Right lobe of liver (tissue), 6 donors: ENCODE data around the gene KCNG1. TPM values are rescaled to one million over a fixed set of nuclear protein-coding genes. Genes with fewer than 3 reads are reported as not detected.

ENCODE experiments used
- ATAC-seq, 4 donors: fragments of 200-7000 bp; cut with Tn5 transposase; one replicate each; pipeline ENCODE4 v1.9.1; 2020; ENCODE audit warnings: mild to moderate bottlenecking in 4 of 4, moderate library complexity in 4 of 4
- DNase-seq, 3 donors: peaks; one replicate each; pipeline ENCODE4 v3.0.0-alpha.2; 2020
- H3K27ac ChIP-seq, 3 donors: fragments of 200-600 bp; one replicate each; pipeline ENCODE4 v1.8.0; 2022
- H3K27me3 ChIP-seq, 2 donors: fragments of 200-600 bp; one replicate each; pipeline ENCODE4 v1.8.0; 2022
- H3K36me3 ChIP-seq, 4 donors: fragments of 200-600 bp; sonication (generic) in 1 of 4; one replicate each; pipeline versions ENCODE4 v1.5.1 to v1.8.0; 2017 to 2022; ENCODE audit warnings: control low read depth in 1 of 4
- H3K4me1 ChIP-seq, 4 donors: fragments of 200-600 bp; sonication (generic) in 1 of 4; one replicate each; pipeline versions ENCODE4 v1.5.1 to v1.8.0; 2017 to 2022; ENCODE audit warnings: control low read depth in 1 of 4
- H3K4me3 ChIP-seq, 3 donors: fragments of 200-600 bp; one replicate each; pipeline ENCODE4 v1.8.0; 2022
- H3K9me3 ChIP-seq, 4 donors: fragments of 200-600 bp; sonication (generic) in 1 of 4; one replicate each; pipeline versions ENCODE4 v1.5.1 to v1.8.0; 2017 to 2022; ENCODE audit warnings: control low read depth in 1 of 4
- CTCF ChIP-seq, 4 donors: fragments of 200-600 bp in 3 of 4; fragments of 450-650 bp in 1 of 4; IDR thresholded peaks; one replicate each; pipeline versions ENCODE4 v1.5.1 to v1.8.0; 2016 to 2022; ENCODE audit warnings: antibody characterized with exemption in 4 of 4, mild to moderate bottlenecking in 2 of 4
- POLR2A ChIP-seq: fragments of 450-650 bp; IDR thresholded peaks from one replicate; pipeline ENCODE4 v1.6.1; 2017; ENCODE audit warnings: antibody characterized with exemption, mild to moderate bottlenecking
- WGBS: methylation state at CpG from one replicate; pipeline ENCODE4 v1.1.6; 2018; ENCODE audit warnings: low coverage, low lambda C conversion rate; ENCODE audit not compliant: insufficient coverage; ENCODE audit errors: missing lambda C conversion rate; 5-methylcytosine and 5-hydroxymethylcytosine counted together
- intact Hi-C, 2 donors: fragments of 100-400 bp; cut with DNase I; formaldehyde crosslinking; loops; one replicate each; pipeline versions ENCODE4 v1.11.2 to v1.14.1; 2022
- total RNA-seq, 6 experiments: library from RNA; depleted of rRNA in 2 of 6; stranded (reverse); fragments of >200 nt in 2 of 6; fragmentation: NEBNext Ultra II Directional in 3 of 6; extraction: Animal tissue kit (Norgen Biotek cat#: 25700) in 3 of 6; gene quantifications; one replicate each; pipeline versions ENCODE4 v1.1.0 to v1.2.4, GENCODE V29; 2016 to 2023
- donor health status: DM: no; HTN: yes; CAD: no.
- donor health status: DM: no; HTN: no; CAD: no.
- donor health status: DM: no; HTN: no; CAD: no.
- donor health status: DM: no; HTN: yes; CAD: no.
- donor health status: DM: no; HTN: yes; CAD: no.

KCNG1 gene
- total RNA-seq, 6 experiments from 2014 or later: 0.18 to 0.51 (median 0.22) TPM; not detected in 1

- no peak for TF ChIP-seq POLR2A
- TF ChIP-seq CTCF (IDR thresholded peaks at IDR 0.05): no peak
- intact Hi-C loops: no loop called here
- no peaks in the 10 kb centered on the region for H3K27me3 ChIP-seq
- 54% methylated on average over 5 of the region's 5 CpGs for WGBS
- no peaks in the 10 kb centered on the region for H3K36me3 ChIP-seq
- ATAC-seq (no peak), DNase-seq (no peak)
- H3K9me3 ChIP-seq: no peaks in the 10 kb centered on the region
- no peak overlapping the region for H3K4me3 ChIP-seq
- H3K27ac ChIP-seq: no peak overlapping the region
- no peaks in the 10 kb centered on the region for H3K4me1 ChIP-seq
Observed at GRCh38 chr20:51064137-51064536, 41.2 kb upstream of the KCNG1 start.

DNA sequence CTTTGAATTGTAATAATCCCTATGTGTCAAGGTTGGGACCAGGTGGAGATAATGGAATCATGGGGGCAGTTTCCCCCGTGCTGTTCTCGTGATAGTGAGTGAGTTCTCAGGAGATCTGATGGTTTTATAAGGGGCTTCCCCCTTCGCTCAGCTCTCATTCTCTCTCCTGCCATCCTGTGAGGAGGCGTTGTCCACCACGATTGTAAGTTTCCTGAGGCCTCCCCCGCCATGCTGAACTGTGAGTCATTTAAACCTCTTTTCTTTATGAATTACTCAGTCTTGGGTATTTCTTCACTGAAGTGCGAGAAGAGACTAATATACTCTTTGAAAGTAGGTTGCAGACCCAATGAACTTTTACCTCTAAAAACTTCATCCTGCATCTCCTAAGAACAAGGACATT is 39.2 kb upstream of the KCNG1 start:
- no peak for DNase-seq
- TF ChIP-seq POLR2A (no peak), CTCF (IDR thresholded peaks at IDR 0.05) (no peak)
- H3K27ac ChIP-seq: no peak overlapping the region
- no peaks in the 10 kb centered on the region for H3K4me1 ChIP-seq
- intact Hi-C loops: no loop called here
- no peaks in the 10 kb centered on the region for H3K27me3 ChIP-seq
- no peaks in the 10 kb centered on the region for H3K9me3 ChIP-seq
- H3K4me3 ChIP-seq: no peak overlapping the region
- ATAC-seq: no peak
- WGBS: 53% methylated on average over 7 of the region's 7 CpGs
- no peaks in the 10 kb centered on the region for H3K36me3 ChIP-seq

DNA sequence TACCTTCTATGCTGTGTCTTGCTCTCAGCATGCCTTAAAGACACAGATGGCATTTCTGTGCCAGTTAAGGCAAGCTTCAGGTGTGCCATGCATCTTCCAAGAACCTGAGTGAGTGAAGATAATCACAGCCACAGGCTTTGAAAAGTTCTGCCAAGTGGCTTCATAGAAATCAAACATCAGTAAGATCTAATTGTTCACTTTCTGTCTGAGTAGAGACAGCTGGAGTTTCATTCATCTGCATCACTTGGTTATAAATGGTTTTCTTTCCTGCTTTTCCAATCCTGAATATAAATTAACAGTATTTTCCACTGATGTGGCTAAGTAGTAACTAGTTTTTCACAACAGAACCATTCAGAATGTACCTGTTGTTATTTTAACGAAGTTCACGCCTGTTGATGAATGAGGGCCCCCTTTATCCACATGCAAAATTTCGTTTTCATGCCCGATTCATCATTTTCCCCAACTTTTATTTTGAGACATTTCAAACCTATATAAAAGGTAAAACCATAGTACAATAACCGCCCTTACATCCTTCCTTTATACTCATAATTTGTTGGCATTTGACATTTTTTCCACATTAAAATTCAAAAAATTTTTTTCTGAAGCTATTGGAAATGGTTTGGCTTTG is 38.6 kb upstream of the KCNG1 start:
- no peaks in the 10 kb centered on the region for H3K27me3 ChIP-seq
- TF ChIP-seq POLR2A (no peak), CTCF (IDR thresholded peaks at IDR 0.05) (no peak)
- ATAC-seq: no peak

DNA sequence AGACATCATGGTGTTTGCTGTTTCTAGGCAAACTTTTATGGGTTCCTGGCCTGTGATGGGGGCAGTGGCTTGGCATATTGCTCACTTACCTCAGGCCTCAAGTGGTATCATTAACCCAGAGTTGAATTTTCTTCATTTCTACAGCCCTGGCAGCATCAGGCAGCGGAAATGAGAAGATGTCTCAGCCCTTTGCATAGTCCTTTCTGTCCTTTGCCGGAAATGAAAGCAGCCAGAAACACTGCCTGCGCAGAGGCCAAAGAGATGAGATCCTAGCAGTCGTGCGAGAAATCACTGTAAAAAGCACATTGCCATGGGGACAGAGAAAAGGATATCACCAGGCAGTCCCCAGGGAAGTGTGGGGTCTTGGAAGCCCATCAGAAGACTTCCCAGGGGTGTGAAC is 37.4 kb upstream of the KCNG1 start:
- Histone ChIP-seq H3K27me3 (no peaks in the 10 kb centered on the region), H3K4me1 (no peaks in the 10 kb centered on the region), H3K36me3 (no peaks in the 10 kb centered on the region), H3K4me3 (no peak overlapping the region), H3K9me3 (no peaks in the 10 kb centered on the region), H3K27ac (no peak overlapping the region)
- intact Hi-C loops: no loop called here
- TF ChIP-seq CTCF (IDR thresholded peaks at IDR 0.05) (no peak), POLR2A (no peak)
- DNase-seq: no peak
- WGBS: 79% methylated on average over 5 of the region's 5 CpGs
- ATAC-seq: no peak

More for the DNA sequence above, 38.6 kb upstream of the KCNG1 start:
- no peak overlapping the region for H3K27ac ChIP-seq
- no peaks in the 10 kb centered on the region for H3K36me3 ChIP-seq
- WGBS: 60% methylated on average over 5 of the region's 5 CpGs
- no peak for DNase-seq
- H3K4me3 ChIP-seq: no peak overlapping the region
- no peaks in the 10 kb centered on the region for H3K4me1 ChIP-seq
- intact Hi-C loops: no loop called here
- no peaks in the 10 kb centered on the region for H3K9me3 ChIP-seq

GRCh38 chr20:51059862-51060261 is 37.0 kb upstream of the KCNG1 start:
- TF ChIP-seq CTCF (IDR thresholded peaks at IDR 0.05) (no peak), POLR2A (no peak)
- Histone ChIP-seq H3K36me3 (no peaks in the 10 kb centered on the region), H3K27ac (no peak overlapping the region), H3K9me3 (no peaks in the 10 kb centered on the region), H3K27me3 (no peaks in the 10 kb centered on the region), H3K4me3 (no peak overlapping the region), H3K4me1 (no peaks in the 10 kb centered on the region)
- intact Hi-C loops: no loop called here
- no peak for ATAC-seq
- 33% methylated on average over 1 of the region's 1 CpG for WGBS
- DNase-seq: no peak
